HTERT RPE-1 (cell line): Measurements from ENCODE around the gene SCN5A.

Experiments
- in situ Hi-C: fragments of 300-500 bp; cut with MboI; formaldehyde crosslinking; loops from 4 replicates; pipeline ENCODE4 v1.14.3; 2020; ENCODE audit warnings: low sequenced_read_pairs

The SCN5A gene

GRCh38 chr3:38511546-38511945 is 137.9 kb downstream of the SCN5A start:
- in situ Hi-C loops, result no loop called here

DNA sequence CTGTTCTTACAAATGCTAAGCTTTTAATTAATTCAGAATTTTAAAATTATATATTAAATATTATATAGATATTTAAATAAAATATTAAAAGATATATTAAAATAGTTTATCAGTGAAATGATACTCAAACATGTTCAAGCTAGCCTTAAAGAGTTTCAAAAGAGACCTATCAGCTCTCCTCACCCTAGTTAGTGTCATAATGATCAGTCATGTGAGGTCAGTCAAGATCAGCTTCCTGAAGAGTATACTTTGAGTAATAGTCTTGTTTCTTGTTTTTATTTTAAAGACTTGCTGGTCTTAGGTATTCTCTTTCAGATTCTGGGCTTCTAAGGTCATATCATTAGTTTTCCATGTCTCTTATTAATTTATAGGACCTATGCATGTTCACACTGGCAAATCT is 138.9 kb downstream of the SCN5A start:
- in situ Hi-C loops, result no loop called here

DNA sequence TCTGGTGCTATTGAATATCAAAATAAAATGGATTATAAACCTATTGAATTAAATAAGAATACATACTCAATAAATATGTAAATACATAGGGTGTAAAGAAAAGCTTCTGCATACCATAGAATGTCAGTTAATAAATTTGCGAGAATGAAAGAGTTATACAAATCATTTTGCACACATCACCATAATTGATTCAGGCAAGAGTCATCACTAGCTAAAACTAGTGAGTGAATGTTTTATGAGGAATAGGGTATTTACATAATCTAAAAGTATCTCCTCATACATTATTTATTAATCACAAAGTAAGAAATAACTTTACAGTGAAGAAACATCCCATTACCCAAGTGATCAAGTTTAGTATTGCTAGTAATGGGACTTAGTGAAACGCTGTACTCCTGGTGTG is 139.8 kb downstream of the SCN5A start:
- in situ Hi-C loops, result no loop called here

DNA sequence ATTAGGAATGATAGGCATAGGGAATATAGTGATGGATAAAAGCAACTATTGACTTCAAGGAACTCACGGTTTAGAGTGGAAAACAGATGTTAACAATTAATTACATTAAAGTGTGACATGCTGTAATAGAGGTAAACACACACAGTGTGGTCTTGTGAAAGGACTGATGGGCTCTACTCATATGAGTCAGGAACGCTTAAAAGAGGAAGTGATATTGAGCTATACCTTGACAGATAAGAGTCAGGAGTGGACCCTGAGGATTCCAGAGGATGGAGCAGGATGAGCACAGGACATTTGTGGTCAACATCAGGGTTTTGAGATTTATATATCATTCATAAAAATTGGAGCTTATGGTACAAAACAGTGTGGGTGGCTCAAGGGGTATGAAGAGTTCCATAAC is 142.4 kb downstream of the SCN5A start:
- in situ Hi-C loops, result no loop called here

DNA sequence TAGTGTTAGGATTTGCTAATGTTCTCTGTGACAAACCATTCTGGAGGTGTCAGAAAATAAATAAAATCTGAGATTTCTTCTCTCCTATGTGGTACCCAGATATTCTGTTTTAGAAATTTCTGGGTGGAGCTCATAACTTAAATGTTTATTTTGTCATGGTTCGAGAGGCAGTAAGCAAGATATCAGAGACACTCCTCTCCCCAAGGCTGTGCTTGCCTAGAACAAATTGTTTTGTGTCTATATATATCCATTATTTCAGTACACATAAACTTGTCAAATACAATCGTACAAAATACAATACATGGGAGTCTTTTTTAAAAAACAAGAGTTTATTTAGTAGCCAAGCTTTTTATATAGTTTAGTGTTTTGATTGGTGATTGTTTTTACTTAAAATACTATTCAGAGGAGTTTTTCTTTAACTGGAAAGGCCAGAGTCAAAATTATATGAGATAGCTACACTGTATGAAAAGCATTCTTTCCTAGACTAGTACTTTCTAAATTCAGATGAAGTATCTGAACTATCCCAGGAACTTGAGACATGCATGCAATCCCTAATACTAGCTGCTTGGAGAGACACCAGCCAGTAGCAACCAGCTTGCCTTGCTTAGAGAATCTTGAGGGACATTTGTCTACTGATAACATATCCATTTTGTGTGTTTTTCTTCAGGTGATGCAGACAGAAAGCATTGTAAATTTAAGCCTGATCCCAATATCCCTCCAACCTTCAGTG is 148.6 kb downstream of the SCN5A start:
- in situ Hi-C loops, result no loop called here
